ENCODE measurements around the gene MYO1E. TPM values are rescaled to one million over a fixed set of nuclear protein-coding genes. Genes with fewer than 3 reads are reported as not detected.
A peak's percentile ranks its signal among the peaks of the same experiment; 100 is the strongest.

MYO1E gene
- total RNA-seq, 1 donor from 2014 or later: 84.6 TPM

DNA sequence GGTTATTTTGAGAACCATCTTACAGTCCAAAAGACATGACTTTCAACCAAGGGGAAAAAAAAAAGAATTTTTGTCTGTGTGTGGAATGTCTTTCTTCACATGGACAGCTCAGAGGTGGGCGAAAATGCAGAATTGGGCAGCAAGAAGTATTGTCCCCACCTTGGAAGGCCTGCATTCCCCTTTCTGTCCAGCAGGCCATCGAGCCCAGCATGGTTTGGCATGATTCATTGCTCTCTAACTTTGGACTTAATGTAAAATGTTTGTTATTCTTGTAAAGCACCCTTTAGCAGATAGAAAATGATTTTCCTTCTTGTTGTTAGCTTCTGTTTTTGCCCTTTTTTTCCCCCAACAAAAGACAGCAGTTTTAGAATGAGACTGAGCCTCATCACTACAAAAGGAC lies 12.4 kb downstream of the MYO1E start:
- H3K27ac Mint-ChIP-seq (ENCODE audit: unreplicated experiment): no peak overlapping the region
- TF ChIP-seq CTCF (IDR thresholded peaks at IDR 0.05): peak; percentile 32
- no peak overlapping the region for H3K4me3 Mint-ChIP-seq (ENCODE audit: unreplicated experiment)
- DNase-seq (ENCODE audit: extremely low spot score, unreplicated experiment): no peak
- peaks cover 2% of the 10 kb centered on the region for H3K36me3 Mint-ChIP-seq (ENCODE audit: unreplicated experiment)
- no peaks in the 10 kb centered on the region for H3K27me3 Mint-ChIP-seq (ENCODE audit: unreplicated experiment)
- no peaks in the 10 kb centered on the region for H3K9me3 Mint-ChIP-seq (ENCODE audit: unreplicated experiment)
- H3K4me1 Mint-ChIP-seq (ENCODE audit: unreplicated experiment): peaks cover 22% of the 10 kb centered on the region

- no peak for DNase-seq (ENCODE audit: extremely low spot score, unreplicated experiment)
- no peak overlapping the region for H3K27ac Mint-ChIP-seq (ENCODE audit: unreplicated experiment)
- no peaks in the 10 kb centered on the region for H3K27me3 Mint-ChIP-seq (ENCODE audit: unreplicated experiment)
These were observed 16.9 kb downstream of the MYO1E start for GRCh38 chr15:59355730-59356129.

DNA sequence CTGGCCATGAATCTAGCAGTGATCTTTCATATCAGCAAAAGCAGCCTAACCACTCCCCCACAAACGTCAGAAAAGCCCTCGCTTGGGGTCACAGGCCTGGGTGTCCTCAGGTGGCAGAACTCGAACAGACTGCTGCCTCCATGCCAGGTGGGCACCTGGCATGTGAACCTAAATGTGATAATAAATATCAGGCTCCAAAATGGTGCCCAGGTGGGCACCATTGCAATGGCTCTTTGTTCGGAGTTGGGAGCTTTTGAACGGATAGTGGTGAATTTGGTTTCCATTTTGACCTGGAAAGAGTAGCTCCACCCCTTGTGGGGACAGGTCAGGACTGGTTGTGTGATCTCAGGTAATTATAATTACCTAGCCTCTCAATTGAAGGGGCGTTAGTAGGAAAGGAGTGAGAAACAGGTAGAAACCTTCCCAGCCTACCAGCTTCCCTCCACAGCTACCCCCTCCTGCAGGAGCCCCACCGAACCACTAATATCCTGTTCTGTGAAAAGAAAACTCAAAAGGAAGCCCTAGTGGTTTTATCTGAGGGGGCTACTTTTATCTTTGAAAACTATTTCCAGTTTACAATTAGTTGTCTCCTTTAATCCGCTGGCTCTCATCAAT lies 18.1 kb downstream of the MYO1E start:
- DNase-seq (ENCODE audit: extremely low spot score, unreplicated experiment): no peak
- peaks cover 2% of the 10 kb centered on the region for H3K36me3 Mint-ChIP-seq (ENCODE audit: unreplicated experiment)
- no peaks in the 10 kb centered on the region for H3K9me3 Mint-ChIP-seq (ENCODE audit: unreplicated experiment)
- no peak overlapping the region for H3K4me3 Mint-ChIP-seq (ENCODE audit: unreplicated experiment)
- TF ChIP-seq CTCF (IDR thresholded peaks at IDR 0.05): no peak
- peaks cover 17% of the 10 kb centered on the region for H3K4me1 Mint-ChIP-seq (ENCODE audit: unreplicated experiment)
- no peak overlapping the region for H3K27ac Mint-ChIP-seq (ENCODE audit: unreplicated experiment)
- no peaks in the 10 kb centered on the region for H3K27me3 Mint-ChIP-seq (ENCODE audit: unreplicated experiment)

More at GRCh38 chr15:59355730-59356129, 16.9 kb downstream of the MYO1E start:
- no peak overlapping the region for H3K4me3 Mint-ChIP-seq (ENCODE audit: unreplicated experiment)
- H3K36me3 Mint-ChIP-seq (ENCODE audit: unreplicated experiment): peaks cover 2% of the 10 kb centered on the region
- no peaks in the 10 kb centered on the region for H3K9me3 Mint-ChIP-seq (ENCODE audit: unreplicated experiment)
- TF ChIP-seq CTCF (IDR thresholded peaks at IDR 0.05): no peak
- H3K4me1 Mint-ChIP-seq (ENCODE audit: unreplicated experiment): peaks cover 14% of the 10 kb centered on the region

- H3K4me3 Mint-ChIP-seq (ENCODE audit: unreplicated experiment): no peak overlapping the region
- no peak for DNase-seq (ENCODE audit: extremely low spot score, unreplicated experiment)
- no peaks in the 10 kb centered on the region for H3K9me3 Mint-ChIP-seq (ENCODE audit: unreplicated experiment)
- no peak for TF ChIP-seq CTCF (IDR thresholded peaks at IDR 0.05)
- no peaks in the 10 kb centered on the region for H3K27me3 Mint-ChIP-seq (ENCODE audit: unreplicated experiment)
- H3K36me3 Mint-ChIP-seq (ENCODE audit: unreplicated experiment): peaks cover 2% of the 10 kb centered on the region
- H3K4me1 Mint-ChIP-seq (ENCODE audit: unreplicated experiment): peaks cover 19% of the 10 kb centered on the region
- no peak overlapping the region for H3K27ac Mint-ChIP-seq (ENCODE audit: unreplicated experiment)
These were observed 18.7 kb downstream of the MYO1E start for GRCh38 chr15:59353994-59354416.

- H3K4me3 Mint-ChIP-seq (ENCODE audit: unreplicated experiment): no peak overlapping the region
- no peak overlapping the region for H3K27ac Mint-ChIP-seq (ENCODE audit: unreplicated experiment)
- TF ChIP-seq CTCF (IDR thresholded peaks at IDR 0.05): no peak
- H3K27me3 Mint-ChIP-seq (ENCODE audit: unreplicated experiment): no peaks in the 10 kb centered on the region
- H3K36me3 Mint-ChIP-seq (ENCODE audit: unreplicated experiment): peaks cover 2% of the 10 kb centered on the region
- no peaks in the 10 kb centered on the region for H3K9me3 Mint-ChIP-seq (ENCODE audit: unreplicated experiment)
- peaks cover 20% of the 10 kb centered on the region for H3K4me1 Mint-ChIP-seq (ENCODE audit: unreplicated experiment)
- DNase-seq (ENCODE audit: extremely low spot score, unreplicated experiment): no peak
These were observed 20.0 kb downstream of the MYO1E start for GRCh38 chr15:59352683-59353082.
